Urinary bladder (tissue), 4 donors: ENCODE results near the gene ACO2. TPM values are rescaled to one million over a fixed set of nuclear protein-coding genes. Genes with fewer than 3 reads are reported as not detected.

Experiments
- DNase-seq: peaks from one replicate; pipeline ENCODE4 v3.0.0-alpha.2; 2015; ENCODE audit errors: extremely low spot score
- H3K27ac ChIP-seq: one replicate; pipeline ENCODE4 v1.5.1; 2013; ENCODE audit warnings: low read depth, mild to moderate bottlenecking, moderate library complexity
- H3K36me3 ChIP-seq: one replicate; pipeline ENCODE4 v1.6.1; 2013; ENCODE audit warnings: mild to moderate bottlenecking, moderate library complexity; ENCODE audit not compliant: insufficient read depth
- H3K4me1 ChIP-seq: one replicate; pipeline ENCODE4 v1.6.1; 2013; ENCODE audit warnings: mild to moderate bottlenecking, moderate library complexity; ENCODE audit not compliant: insufficient read depth
- H3K4me3 ChIP-seq: one replicate; pipeline ENCODE4 v1.5.1; 2013; ENCODE audit warnings: low read depth, low read length
- WGBS: extraction: QIAGEN DNeasy Blood & Tissue Kit; methylation state at CpG from one replicate; pipeline ENCODE4 v1.1.7; 2013; 5-methylcytosine and 5-hydroxymethylcytosine counted together
- polyA plus RNA-seq: library from polyadenylated mRNA; stranded (reverse); fragments of 200-250 nt; gene quantifications from one replicate; pipeline ENCODE4 v1.2.3, GENCODE V29; 2013
- total RNA-seq: library from RNA; depleted of rRNA; stranded (reverse); fragments of >200 nt; gene quantifications from one replicate; pipeline ENCODE4 v1.2.3, GENCODE V29; 2014
- donor health status: healthy with polysubstance abuse.
- donor health status: healthy.

Gene ACO2
- total and polyA plus RNA-seq, 2 donors, result 41.8 to 84.6 TPM

GRCh38 chr22:41574847-41575381 is 106.0 kb downstream of the ACO2 start:
- no peak for DNase-seq
- H3K27ac ChIP-seq, result no peak overlapping the region
- H3K4me1 ChIP-seq, result no peaks in the 10 kb centered on the region
- 51% methylated on average over 26 of the region's 26 CpGs for WGBS
- H3K36me3 ChIP-seq, result no peaks in the 10 kb centered on the region
- no peak overlapping the region for H3K4me3 ChIP-seq

GRCh38 chr22:41575533-41575932 is 106.6 kb downstream of the ACO2 start:
- no peaks in the 10 kb centered on the region for H3K36me3 ChIP-seq
- 84% methylated on average over 15 of the region's 15 CpGs for WGBS
- no peaks in the 10 kb centered on the region for H3K4me1 ChIP-seq

GRCh38 chr22:41576877-41577276 is 108.0 kb downstream of the ACO2 start:
- WGBS, result 70% methylated on average over 9 of the region's 9 CpGs
- H3K4me1 ChIP-seq, result no peaks in the 10 kb centered on the region
- no peak for DNase-seq
- H3K27ac ChIP-seq, result no peak overlapping the region
- no peaks in the 10 kb centered on the region for H3K36me3 ChIP-seq
- no peak overlapping the region for H3K4me3 ChIP-seq

More at GRCh38 chr22:41575533-41575932, 106.6 kb downstream of the ACO2 start:
- Histone ChIP-seq H3K27ac (no peak overlapping the region), H3K4me3 (no peak overlapping the region)
- DNase-seq, result no peak

- no peak overlapping the region for H3K4me3 ChIP-seq
- 91% methylated on average over 8 of the region's 8 CpGs for WGBS
- no peaks in the 10 kb centered on the region for H3K4me1 ChIP-seq
- no peaks in the 10 kb centered on the region for H3K36me3 ChIP-seq
- no peak for DNase-seq
- H3K27ac ChIP-seq, result no peak overlapping the region
Measured at GRCh38 chr22:41578114-41578513, 109.2 kb downstream of the ACO2 start.

Other genes starting within 250 kb of the ACO2 start
- 1.8 TPM for gene CHADL, start 228.2 kb upstream of the ACO2 start, total RNA-seq
- 3.5 TPM for gene CHADL, start 228.2 kb upstream of the ACO2 start, polyA plus RNA-seq
- gene RANGAP1, start 182.9 kb upstream of the ACO2 start, total RNA-seq, result 15.0 TPM
- gene RANGAP1, start 182.9 kb upstream of the ACO2 start, polyA plus RNA-seq, result 41.8 TPM
- gene ZC3H7B, start 167.6 kb upstream of the ACO2 start, total RNA-seq, result 30.0 TPM
- 42.1 TPM for gene ZC3H7B, start 167.6 kb upstream of the ACO2 start, polyA plus RNA-seq
- 9.0 TPM for gene TEF, start 87.2 kb upstream of the ACO2 start, total RNA-seq
- gene TEF, start 87.2 kb upstream of the ACO2 start, polyA plus RNA-seq, result 32.1 TPM
- gene TOB2, start 22.3 kb upstream of the ACO2 start, total RNA-seq, result 20.9 TPM
- 34.0 TPM for gene TOB2, start 22.3 kb upstream of the ACO2 start, polyA plus RNA-seq
- gene PHF5A, start 425 bp upstream of the ACO2 start, total RNA-seq, result 37.3 TPM
- 38.1 TPM for gene PHF5A, start 425 bp upstream of the ACO2 start, polyA plus RNA-seq
- 12.8 TPM for gene POLR3H, start 75.4 kb downstream of the ACO2 start, total RNA-seq
- gene POLR3H, start 75.4 kb downstream of the ACO2 start, polyA plus RNA-seq, result 25.1 TPM
- gene CSDC2, start 91.9 kb downstream of the ACO2 start, total RNA-seq, result 1.1 TPM
- gene CSDC2, start 91.9 kb downstream of the ACO2 start, polyA plus RNA-seq, result 15.1 TPM
- 8.8 TPM for gene PMM1, start 120.7 kb downstream of the ACO2 start, total RNA-seq
- 63.2 TPM for gene PMM1, start 120.7 kb downstream of the ACO2 start, polyA plus RNA-seq
- gene DESI1, start 151.9 kb downstream of the ACO2 start, total RNA-seq, result 12.7 TPM
- gene DESI1, start 151.9 kb downstream of the ACO2 start, polyA plus RNA-seq, result 14.5 TPM
- 199 TPM for gene XRCC6, start 152.2 kb downstream of the ACO2 start, total RNA-seq
- gene XRCC6, start 152.2 kb downstream of the ACO2 start, polyA plus RNA-seq, result 195 TPM
- 41.3 TPM for gene SNU13, start 219.8 kb downstream of the ACO2 start, total RNA-seq
- 137 TPM for gene SNU13, start 219.8 kb downstream of the ACO2 start, polyA plus RNA-seq
- 0.95 TPM for gene MEI1, start 230.4 kb downstream of the ACO2 start, total RNA-seq
- gene MEI1, start 230.4 kb downstream of the ACO2 start, polyA plus RNA-seq, result 1.3 TPM